Fibroblast of lung (primary cell): ENCODE measurements around the gene NRP1. TPM values are rescaled to one million over a fixed set of nuclear protein-coding genes. Genes with fewer than 3 reads are reported as not detected.

Source experiments
- DNase-seq, 2 donors: peaks; one replicate each; pipeline versions ENCODE4 v3.0.0 to v3.0.0-alpha.2; 2010; ENCODE audit warnings: low read depth in 2 of 2
- H2AFZ ChIP-seq: 2 replicates; pipeline ENCODE4 v1.5.1; 2012; ENCODE audit warnings: low read length, control low read depth, inconsistent platforms
- H3K27ac ChIP-seq: 2 replicates; pipeline ENCODE4 v1.5.1; 2011; ENCODE audit warnings: low read length, control low read depth; ENCODE audit not compliant: insufficient read depth
- H3K27me3 ChIP-seq: 2 replicates; pipeline ENCODE4 v1.5.1; 2011; ENCODE audit warnings: mild to moderate bottlenecking, low read length; ENCODE audit not compliant: control insufficient read depth, insufficient read depth
- H3K36me3 ChIP-seq: 2 replicates; pipeline ENCODE4 v1.5.1; 2011; ENCODE audit warnings: low read length; ENCODE audit not compliant: control insufficient read depth, insufficient read depth
- H3K4me1 ChIP-seq: 2 replicates; pipeline ENCODE4 v1.5.1; 2011; ENCODE audit warnings: low read length; ENCODE audit not compliant: control insufficient read depth, insufficient read depth; ENCODE audit errors: extremely low read depth
- H3K4me2 ChIP-seq: 2 replicates; pipeline ENCODE4 v1.5.1; 2011; ENCODE audit warnings: low read length, control low read depth; ENCODE audit not compliant: insufficient read depth; ENCODE audit errors: extremely low read depth
- H3K4me3 ChIP-seq, 4 experiments: fragments of 200-600 bp in 1 of 4; sonication (generic) in 1 of 4; replicated peaks in 1 of 4; 2 replicates each; pipeline ENCODE4 v1.5.1; 2011 to 2016; ENCODE audit warnings: low read length in 4 of 4, low read depth in 3 of 4, mild to moderate bottlenecking in 3 of 4, control low read depth in 2 of 4, inconsistent platforms in 1 of 4, mixed read lengths in 1 of 4; ENCODE audit not compliant: insufficient read depth in 1 of 4; ENCODE audit errors: control extremely low read depth in 1 of 4
- H3K79me2 ChIP-seq: 2 replicates; pipeline ENCODE4 v1.5.1; 2012; ENCODE audit warnings: mild to moderate bottlenecking, low read length, inconsistent platforms; ENCODE audit not compliant: control insufficient read depth, insufficient read depth
- H3K9ac ChIP-seq: 2 replicates; pipeline ENCODE4 v1.5.1; 2011; ENCODE audit warnings: mild to moderate bottlenecking, low read length, control low read depth; ENCODE audit not compliant: insufficient read depth
- H3K9me3 ChIP-seq: 2 replicates; pipeline ENCODE4 v1.5.1; 2012; ENCODE audit warnings: low read depth, low read length; ENCODE audit not compliant: control insufficient read depth, insufficient read depth
- H4K20me1 ChIP-seq: 2 replicates; pipeline ENCODE4 v1.5.1; 2011; ENCODE audit warnings: low read length; ENCODE audit not compliant: control insufficient read depth, insufficient read depth; ENCODE audit errors: extremely low read depth
- EZH2 ChIP-seq: IDR thresholded peaks from 2 replicates; pipeline ENCODE4 v1.5.1; 2012; ENCODE audit warnings: low read length, control low read depth, mild to moderate bottlenecking; ENCODE audit errors: missing control alignments
- polyA plus RNA-seq, 2 donors: library from polyadenylated mRNA; depleted of rRNA in 1 of 2; stranded (reverse) in 1 of 2; unstranded in 1 of 2; fragments of >200 nt; gene quantifications; 2 replicates each; pipeline ENCODE4 v1.2.1, GENCODE V29; 2011 to 2012; ENCODE audit warnings: missing spikeins in 1 of 2
- total RNA-seq: library from RNA; depleted of rRNA; stranded (reverse); fragments of >200 nt; gene quantifications from 2 replicates; pipeline ENCODE4 v1.2.1, GENCODE V29; 2014
- TF ChIP-seq, protein P1 (sequence below), 2 donors: IDR thresholded peaks in 1 of 2; conservative IDR thresholded peaks in 1 of 2; 1 replicate in 1 of 2; 2 replicates in 1 of 2; pipeline ENCODE4 v1.5.1; 2011 to 2012; ENCODE audit warnings: low read length in 2 of 2, control low read depth in 1 of 2, inconsistent platforms in 1 of 2, low read depth in 1 of 2, mild to moderate bottlenecking in 1 of 2

NRP1 gene
- total and polyA plus RNA-seq, 2 donors (not counting 1 experiment from before 2014, with no cell fraction given), result 187 to 373 TPM

DNA sequence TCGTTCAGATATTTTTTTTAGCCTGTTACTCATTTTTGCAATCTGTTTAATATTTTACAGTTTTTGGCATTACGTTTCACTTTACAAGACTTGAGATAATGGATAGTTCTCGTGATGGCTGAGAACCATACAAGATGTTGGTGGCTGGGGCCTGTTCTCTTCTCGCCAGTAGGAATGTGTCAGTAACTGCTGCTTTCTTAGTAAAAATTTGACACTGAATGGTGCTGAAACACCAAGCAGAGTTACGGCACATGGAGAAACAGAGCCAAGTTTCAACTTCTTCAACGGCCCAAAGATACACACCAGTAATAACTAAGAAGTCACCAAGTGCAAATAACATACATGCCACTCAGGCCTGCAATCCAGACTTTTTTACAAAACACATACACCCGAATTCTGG, 130.4 kb downstream of the NRP1 start:
- Histone ChIP-seq H2AFZ (no peak overlapping the region), H3K27me3 (no peaks in the 10 kb centered on the region), H3K9ac (no peak overlapping the region), H3K4me3 (no peak overlapping the region), H3K27ac (no peak overlapping the region), H3K9me3 (no peaks in the 10 kb centered on the region), H3K4me1 (no peaks in the 10 kb centered on the region), H3K4me2 (no peak overlapping the region), H3K79me2 (peaks cover 6% of the 10 kb centered on the region), H3K36me3 (peaks cover 16% of the 10 kb centered on the region), H4K20me1 (no peaks in the 10 kb centered on the region)
- TF ChIP-seq, protein P1, sequence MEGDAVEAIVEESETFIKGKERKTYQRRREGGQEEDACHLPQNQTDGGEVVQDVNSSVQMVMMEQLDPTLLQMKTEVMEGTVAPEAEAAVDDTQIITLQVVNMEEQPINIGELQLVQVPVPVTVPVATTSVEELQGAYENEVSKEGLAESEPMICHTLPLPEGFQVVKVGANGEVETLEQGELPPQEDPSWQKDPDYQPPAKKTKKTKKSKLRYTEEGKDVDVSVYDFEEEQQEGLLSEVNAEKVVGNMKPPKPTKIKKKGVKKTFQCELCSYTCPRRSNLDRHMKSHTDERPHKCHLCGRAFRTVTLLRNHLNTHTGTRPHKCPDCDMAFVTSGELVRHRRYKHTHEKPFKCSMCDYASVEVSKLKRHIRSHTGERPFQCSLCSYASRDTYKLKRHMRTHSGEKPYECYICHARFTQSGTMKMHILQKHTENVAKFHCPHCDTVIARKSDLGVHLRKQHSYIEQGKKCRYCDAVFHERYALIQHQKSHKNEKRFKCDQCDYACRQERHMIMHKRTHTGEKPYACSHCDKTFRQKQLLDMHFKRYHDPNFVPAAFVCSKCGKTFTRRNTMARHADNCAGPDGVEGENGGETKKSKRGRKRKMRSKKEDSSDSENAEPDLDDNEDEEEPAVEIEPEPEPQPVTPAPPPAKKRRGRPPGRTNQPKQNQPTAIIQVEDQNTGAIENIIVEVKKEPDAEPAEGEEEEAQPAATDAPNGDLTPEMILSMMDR (conservative IDR thresholded peaks at IDR 0.05 in 1 of 2, IDR thresholded peaks at IDR 0.05 in 1 of 2; ENCODE audit: low read depth in 1 of 2, low read length in 2 of 2), result no peak
- no peak for TF ChIP-seq EZH2
- no peak for DNase-seq

GRCh38 chr10:33201971-33202370, 132.5 kb downstream of the NRP1 start:
- H4K20me1 ChIP-seq, result no peaks in the 10 kb centered on the region
- TF ChIP-seq, protein P1 (conservative IDR thresholded peaks at IDR 0.05 in 1 of 2, IDR thresholded peaks at IDR 0.05 in 1 of 2; ENCODE audit: low read depth in 1 of 2, low read length in 2 of 2), result no peak
- TF ChIP-seq EZH2, result no peak
- DNase-seq, result no peak

GRCh38 chr10:33201056-33201780, 133.2 kb downstream of the NRP1 start:
- Histone ChIP-seq H4K20me1 (no peaks in the 10 kb centered on the region), H3K9ac (no peak overlapping the region), H3K36me3 (peaks cover 12% of the 10 kb centered on the region), H2AFZ (no peak overlapping the region), H3K79me2 (peaks cover 4% of the 10 kb centered on the region), H3K4me2 (no peak overlapping the region), H3K27ac (no peak overlapping the region), H3K4me1 (peaks cover 15% of the 10 kb centered on the region), H3K4me3 (no peak overlapping the region), H3K27me3 (no peaks in the 10 kb centered on the region), H3K9me3 (no peaks in the 10 kb centered on the region)
- TF ChIP-seq EZH2, result no peak
- TF ChIP-seq, protein P1 (conservative IDR thresholded peaks at IDR 0.05 in 1 of 2, IDR thresholded peaks at IDR 0.05 in 1 of 2; ENCODE audit: low read depth in 1 of 2, low read length in 2 of 2), result no peak
- DNase-seq, result no peak

More at GRCh38 chr10:33201971-33202370, 132.5 kb downstream of the NRP1 start:
- H3K27me3 ChIP-seq, result no peaks in the 10 kb centered on the region
- H3K4me2 ChIP-seq, result no peak overlapping the region
- H3K79me2 ChIP-seq, result peaks cover 6% of the 10 kb centered on the region
- H3K4me3 ChIP-seq, result no peak overlapping the region
- H3K4me1 ChIP-seq, result peaks cover 11% of the 10 kb centered on the region
- no peak overlapping the region for H3K27ac ChIP-seq
- no peaks in the 10 kb centered on the region for H3K9me3 ChIP-seq
- H2AFZ ChIP-seq, result no peak overlapping the region
- H3K9ac ChIP-seq, result no peak overlapping the region
- H3K36me3 ChIP-seq, result peaks cover 12% of the 10 kb centered on the region
